Measurements from ENCODE around the gene CNBD2. TPM values are rescaled to one million over a fixed set of nuclear protein-coding genes. Genes with fewer than 3 reads are reported as not detected.

CNBD2 gene
- total and polyA plus RNA-seq, 2 experiments from 2014 or later = 1.7 to 6.6 TPM

Small RNAs within 50 kb of the gene (small RNA-seq; reads per million reads assigned to genes)
- not detected for gene RNU6-937P (ENCODE audit: low read depth, low replicate concordance)

Other genes starting within 250 kb of the CNBD2 start
- 247 and 390 TPM in 2 replicates for gene RBM39, start 226.3 kb upstream of the CNBD2 start, total RNA-seq (2014; rRNA removed; shearing (Covaris generic))
- gene RBM39, start 226.3 kb upstream of the CNBD2 start, polyA plus RNA-seq (2016; fragmentation: Nextera tagmentation; extraction: Ambion mirVana) = 227 and 270 TPM in 2 replicates
- 23.3 and 25.0 TPM in 2 replicates for gene PHF20, start 196.6 kb upstream of the CNBD2 start, total RNA-seq (2014; rRNA removed; shearing (Covaris generic))
- gene PHF20, start 196.6 kb upstream of the CNBD2 start, polyA plus RNA-seq (2016; fragmentation: Nextera tagmentation; extraction: Ambion mirVana) = 35.4 and 37.4 TPM in 2 replicates
- 66.6 TPM in 2 replicates for gene SCAND1, start 14.1 kb upstream of the CNBD2 start, total RNA-seq (2014; rRNA removed; shearing (Covaris generic))
- 127 and 133 TPM in 2 replicates for gene SCAND1, start 14.1 kb upstream of the CNBD2 start, polyA plus RNA-seq (2016; fragmentation: Nextera tagmentation; extraction: Ambion mirVana)
- gene EPB41L1, start 186.2 kb downstream of the CNBD2 start, total RNA-seq (2014; rRNA removed; shearing (Covaris generic)) = 16.2 and 19.2 TPM in 2 replicates
- 15.4 and 17.0 TPM in 2 replicates for gene EPB41L1, start 186.2 kb downstream of the CNBD2 start, polyA plus RNA-seq (2016; fragmentation: Nextera tagmentation; extraction: Ambion mirVana)

Data from GM23248 (cell line).